Fibroblast of mammary gland (primary cell): ENCODE data around the gene THBS3.
"Not testable (repeated sequence)": the region's sequence is repeated elsewhere in the genome, so short reads cannot be mapped to it uniquely, and the experiment has no call there.

Source experiments
- DNase-seq: peaks from one replicate; pipeline ENCODE4 v3.0.0-alpha.2; 2010; ENCODE audit warnings: low read depth
- H3K4me3 ChIP-seq: 2 replicates; pipeline ENCODE4 v1.5.1; 2011; ENCODE audit warnings: low read depth, mild to moderate bottlenecking, low read length, moderate library complexity; ENCODE audit not compliant: control insufficient read depth
- CTCF ChIP-seq: conservative IDR thresholded peaks from 2 replicates; pipeline ENCODE4 v1.5.1; 2011; ENCODE audit warnings: low read depth, low read length, inconsistent platforms; ENCODE audit not compliant: control insufficient read depth, insufficient read depth

The THBS3 gene

DNA sequence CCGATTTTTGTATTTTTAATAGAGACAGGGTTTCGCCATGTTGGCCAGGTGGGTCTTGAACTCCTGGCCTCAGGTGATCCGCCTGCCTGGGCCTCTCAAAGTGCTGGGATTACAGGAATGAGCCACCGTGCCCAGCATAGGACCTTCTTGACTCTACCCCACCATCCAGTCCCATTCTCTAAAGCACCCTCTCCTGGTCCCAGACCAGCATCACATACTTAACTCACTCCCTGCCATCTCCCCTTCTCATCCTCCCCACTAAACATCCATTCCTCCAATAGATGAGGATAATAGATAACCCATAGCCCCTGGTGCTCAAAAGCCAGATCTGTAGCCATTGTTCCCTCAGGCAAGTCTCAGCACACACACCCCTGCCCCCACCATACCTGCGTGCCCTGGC, 45.5 kb upstream of the THBS3 start:
- peak overlapping the region; percentile 61 for H3K4me3 ChIP-seq
- no peak for DNase-seq
- TF ChIP-seq CTCF, result peak; percentile 9

- no peak overlapping the region for H3K4me3 ChIP-seq
- no peak for TF ChIP-seq CTCF
- DNase-seq, result no peak
Observed at GRCh38 chr1:155251566-155251965, 43.9 kb upstream of the THBS3 start.

DNA sequence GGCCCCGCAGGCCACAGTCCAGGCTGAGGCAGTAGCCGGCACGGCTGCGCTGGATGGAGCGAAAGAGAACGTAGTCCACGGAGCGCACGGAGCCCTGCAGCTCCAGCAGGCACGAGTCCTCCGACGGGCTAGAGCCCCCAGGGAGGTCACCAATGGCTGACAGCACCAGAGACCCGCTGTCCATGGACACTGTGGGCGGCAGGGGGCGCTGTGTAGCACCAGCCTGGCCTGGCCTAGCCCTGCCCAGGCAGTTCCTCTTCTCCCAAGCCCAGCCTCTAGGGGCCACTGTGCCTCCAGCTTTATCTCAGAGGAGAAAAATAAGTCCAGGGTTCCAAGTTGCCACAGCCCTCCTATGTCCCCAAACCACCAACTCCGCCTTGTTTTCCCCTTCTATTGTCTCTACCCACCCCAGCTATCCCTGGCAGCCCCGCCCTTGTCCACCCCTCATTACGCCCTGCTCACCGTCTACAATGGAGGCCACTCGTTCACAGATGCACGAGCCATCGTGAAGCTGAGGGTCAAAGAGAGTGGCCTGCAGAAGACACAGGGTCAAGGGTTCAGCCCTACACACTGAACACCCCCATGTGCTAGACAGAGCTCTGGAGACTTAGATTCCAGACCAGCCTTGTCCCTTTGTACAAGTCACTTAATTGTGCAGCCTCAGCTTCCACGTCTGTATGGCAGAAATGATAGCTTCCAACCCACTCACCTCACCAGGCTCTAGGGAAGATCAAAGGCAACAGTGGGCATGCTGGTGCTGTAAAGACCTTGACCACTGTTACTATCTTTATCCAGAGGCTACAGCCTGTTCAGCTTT, 43.1 kb upstream of the THBS3 start:
- peak; percentile 90 for DNase-seq
- no peak overlapping the region for H3K4me3 ChIP-seq
- peak; percentile 99 for TF ChIP-seq CTCF

GRCh38 chr1:155250246-155250632, 42.5 kb upstream of the THBS3 start:
- DNase-seq, result no peak
- H3K4me3 ChIP-seq, result no peak overlapping the region
- no peak for TF ChIP-seq CTCF

DNA sequence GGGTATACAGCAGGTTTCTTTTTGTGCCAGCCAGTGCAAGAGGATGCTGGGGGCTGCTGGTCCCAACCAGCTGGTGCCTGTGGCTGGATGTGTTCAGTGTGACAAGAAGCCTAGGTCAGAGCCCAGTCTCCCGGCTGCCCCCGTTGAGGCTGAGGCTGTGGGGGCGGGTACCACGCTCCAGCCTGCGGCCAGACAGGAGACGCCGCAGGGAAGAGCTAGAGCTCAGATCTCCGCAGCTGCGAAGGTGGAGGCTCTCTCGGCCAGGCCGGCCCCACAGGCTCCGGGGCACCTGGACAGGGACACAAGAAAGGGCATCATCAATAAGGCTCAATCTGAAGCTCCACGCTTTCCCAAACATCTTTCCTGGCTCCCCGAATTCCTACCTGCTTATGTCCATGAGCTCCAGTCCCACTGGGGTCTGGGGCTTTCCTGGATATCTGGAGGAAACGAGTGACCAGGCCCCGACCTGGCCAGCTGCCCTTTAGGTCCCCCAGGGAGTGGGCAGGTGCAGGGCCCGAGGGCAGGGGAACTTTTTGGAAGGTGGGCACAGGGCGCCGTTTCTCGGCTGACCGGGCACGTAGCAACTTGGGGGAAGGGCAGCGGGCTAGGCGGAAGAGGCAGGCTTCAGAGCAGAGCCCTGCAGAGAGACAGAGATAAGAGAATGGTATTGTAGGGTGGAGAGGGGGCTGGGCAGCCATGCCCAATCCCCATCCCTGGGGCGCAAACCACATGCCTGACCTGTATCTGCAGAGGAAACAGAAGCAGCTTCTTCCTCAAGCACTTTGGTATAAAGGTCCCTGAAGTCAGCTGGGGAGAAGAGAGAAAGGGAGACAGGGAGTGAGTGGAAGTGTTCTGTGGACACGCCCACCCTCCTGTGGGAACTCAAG, 40.2 kb upstream of the THBS3 start:
- no peak for TF ChIP-seq CTCF
- H3K4me3 ChIP-seq, result no peak overlapping the region
- no peak for DNase-seq

- not testable (repeated sequence) for DNase-seq, H3K4me3 ChIP-seq
Observed at GRCh38 chr1:155246796-155247195, 39.1 kb upstream of the THBS3 start.

DNA sequence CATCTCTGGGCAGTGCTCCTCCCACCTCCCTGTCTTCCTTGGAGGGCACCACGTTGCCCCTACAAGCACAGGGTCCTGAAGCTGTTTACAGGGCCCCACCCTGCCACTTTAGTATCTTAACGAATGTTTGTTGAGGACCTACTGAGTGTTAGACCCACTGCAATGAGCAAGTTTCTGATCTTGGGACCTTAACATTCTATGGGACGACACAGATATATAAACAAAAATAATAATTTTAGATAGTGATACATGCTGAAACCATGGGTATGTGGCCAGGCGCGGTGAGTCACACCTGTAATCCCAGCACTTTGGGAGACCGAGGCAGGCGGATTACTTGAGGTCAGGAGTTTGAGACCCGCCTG, 37.4 kb upstream of the THBS3 start:
- no peak for TF ChIP-seq CTCF
- no peak for DNase-seq
- H3K4me3 ChIP-seq, result peak overlapping the region; percentile 56
